ENCODE measurements around the gene FSTL3. TPM values are rescaled to one million over a fixed set of nuclear protein-coding genes. Genes with fewer than 3 reads are reported as not detected.
A peak's percentile ranks its signal among the peaks of the same experiment; 100 is the strongest.

The FSTL3 gene
- total RNA-seq, 6 donors from 2014 or later, result 109 to 335 (median 197) TPM

DNA sequence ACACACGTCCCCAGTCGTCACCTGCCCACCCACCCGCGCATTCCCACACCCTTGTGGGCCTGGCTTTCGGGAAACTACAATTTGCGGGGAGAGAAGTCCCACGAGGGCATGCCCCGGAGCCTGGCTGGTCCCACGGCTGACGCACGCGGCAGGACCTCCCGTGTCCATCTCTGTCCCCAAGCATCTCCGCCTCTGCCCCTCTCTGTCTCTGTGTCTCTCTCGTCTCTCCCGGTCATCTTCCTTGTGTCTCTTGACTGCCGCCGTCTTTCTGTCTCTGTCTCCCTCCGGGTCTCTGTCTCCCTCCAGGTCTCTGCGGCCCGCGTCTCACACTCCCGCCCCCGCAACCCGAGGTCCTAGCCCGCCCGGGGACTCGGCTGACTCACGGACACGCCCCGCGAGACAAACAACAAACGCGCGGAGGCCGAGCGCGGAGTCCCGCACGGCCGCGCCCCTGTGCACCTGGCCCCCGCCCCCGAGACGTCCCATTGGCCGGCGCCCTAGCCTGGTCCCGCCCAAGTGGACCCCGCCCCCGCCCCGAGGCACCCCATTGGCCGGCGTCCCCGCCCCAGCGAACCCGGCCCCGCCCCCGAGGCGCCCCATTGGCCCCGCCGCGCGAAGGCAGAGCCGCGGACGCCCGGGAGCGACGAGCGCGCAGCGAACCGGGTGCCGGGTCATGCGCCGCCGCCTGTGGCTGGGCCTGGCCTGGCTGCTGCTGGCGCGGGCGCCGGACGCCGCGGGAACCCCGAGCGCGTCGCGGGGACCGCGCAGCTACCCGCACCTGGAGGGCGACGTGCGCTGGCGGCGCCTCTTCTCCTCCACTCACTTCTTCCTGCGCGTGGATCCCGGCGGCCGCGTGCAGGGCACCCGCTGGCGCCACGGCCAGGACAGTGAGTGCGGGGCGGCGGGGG is 36.7 kb upstream of the FSTL3 start, which contains the start of gene FGF22:
TSS of gene FGF22 (plus strand) at position 627 of the 908 bp plus-strand sequence. CDS start at position 674, 47 bp downstream.
- H3K9me3 ChIP-seq, result no peaks in the 10 kb centered on the region
- H3K36me3 ChIP-seq, result peaks cover 0 to 6% (median 1%) of the 10 kb centered on the region in 4 donors
- peak within 1 kb of the TSS in 3 of 4 donors; percentile 46 to 58 (median 56) for H3K4me3 ChIP-seq
- ATAC-seq (ENCODE audit: low FRiP score in 2 of 2), result peak; percentile 92 to 95
- H3K4me1 ChIP-seq, result peaks cover 14 to 20% (median 16%) of the 10 kb centered on the region in 4 donors
- H3K27me3 ChIP-seq, result no peaks in the 10 kb centered on the region
- no peak for TF ChIP-seq POLR2A (IDR thresholded peaks at IDR 0.05)
- TF ChIP-seq, protein P1, sequence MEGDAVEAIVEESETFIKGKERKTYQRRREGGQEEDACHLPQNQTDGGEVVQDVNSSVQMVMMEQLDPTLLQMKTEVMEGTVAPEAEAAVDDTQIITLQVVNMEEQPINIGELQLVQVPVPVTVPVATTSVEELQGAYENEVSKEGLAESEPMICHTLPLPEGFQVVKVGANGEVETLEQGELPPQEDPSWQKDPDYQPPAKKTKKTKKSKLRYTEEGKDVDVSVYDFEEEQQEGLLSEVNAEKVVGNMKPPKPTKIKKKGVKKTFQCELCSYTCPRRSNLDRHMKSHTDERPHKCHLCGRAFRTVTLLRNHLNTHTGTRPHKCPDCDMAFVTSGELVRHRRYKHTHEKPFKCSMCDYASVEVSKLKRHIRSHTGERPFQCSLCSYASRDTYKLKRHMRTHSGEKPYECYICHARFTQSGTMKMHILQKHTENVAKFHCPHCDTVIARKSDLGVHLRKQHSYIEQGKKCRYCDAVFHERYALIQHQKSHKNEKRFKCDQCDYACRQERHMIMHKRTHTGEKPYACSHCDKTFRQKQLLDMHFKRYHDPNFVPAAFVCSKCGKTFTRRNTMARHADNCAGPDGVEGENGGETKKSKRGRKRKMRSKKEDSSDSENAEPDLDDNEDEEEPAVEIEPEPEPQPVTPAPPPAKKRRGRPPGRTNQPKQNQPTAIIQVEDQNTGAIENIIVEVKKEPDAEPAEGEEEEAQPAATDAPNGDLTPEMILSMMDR (IDR thresholded peaks at IDR 0.05), result peak in 2 of 6 experiments; percentile 26 to 43
- peak in 1 of 2 donors; percentile 15 for TF ChIP-seq POLR2AphosphoS5 (IDR thresholded peaks at IDR 0.05)
- no peak for TF ChIP-seq EP300 (IDR thresholded peaks at IDR 0.05)
- peak; percentile 95 to 99 for DNase-seq
- peak within 1 kb of the TSS in 2 of 4 donors; percentile 26 to 39 for H3K27ac ChIP-seq
- 5 to 15% methylated on average over 43 to 84 of the region's 109 CpGs for WGBS, 2 donors

DNA sequence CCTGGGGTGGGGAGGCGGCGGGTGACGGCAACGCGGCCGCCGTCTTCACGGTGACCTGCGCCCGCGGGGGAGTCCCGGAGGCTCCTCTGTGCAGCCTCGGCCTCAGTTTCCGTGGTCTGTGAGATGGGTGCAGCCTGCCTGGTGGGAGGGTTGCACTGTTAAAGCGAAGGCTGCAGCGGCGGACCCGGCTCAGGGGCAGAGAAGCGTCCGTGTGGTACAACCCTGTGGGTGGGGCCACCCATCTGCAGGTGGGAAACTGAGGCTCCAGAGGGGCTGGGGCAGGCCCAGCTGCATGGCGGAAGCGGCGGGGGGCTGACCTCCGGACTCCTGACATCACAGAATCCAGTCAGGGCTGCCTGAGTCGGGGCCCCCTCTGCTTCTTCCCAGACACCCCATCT is 36.0 kb upstream of the FSTL3 start:
- Histone ChIP-seq H3K36me3 (peaks cover 0 to 13% (median 8%) of the 10 kb centered on the region in 4 donors), H3K27ac (peak overlapping the region in 1 of 4 donors; percentile 26), H3K4me1 (peaks cover 12 to 19% (median 14%) of the 10 kb centered on the region in 4 donors), H3K27me3 (no peaks in the 10 kb centered on the region), H3K4me3 (peak overlapping the region in 3 of 4 donors; percentile 46 to 58 (median 56)), H3K9me3 (no peaks in the 10 kb centered on the region)
- no peak for ATAC-seq (ENCODE audit: low FRiP score in 2 of 2)
- 60 to 69% methylated on average over 17 to 18 of the region's 25 CpGs for WGBS, 2 donors
- no peak for DNase-seq
- TF ChIP-seq POLR2AphosphoS5 (IDR thresholded peaks at IDR 0.05) (no peak), EP300 (IDR thresholded peaks at IDR 0.05) (no peak), POLR2A (IDR thresholded peaks at IDR 0.05) (no peak)
- TF ChIP-seq, protein P1 (IDR thresholded peaks at IDR 0.05), result no peak

DNA sequence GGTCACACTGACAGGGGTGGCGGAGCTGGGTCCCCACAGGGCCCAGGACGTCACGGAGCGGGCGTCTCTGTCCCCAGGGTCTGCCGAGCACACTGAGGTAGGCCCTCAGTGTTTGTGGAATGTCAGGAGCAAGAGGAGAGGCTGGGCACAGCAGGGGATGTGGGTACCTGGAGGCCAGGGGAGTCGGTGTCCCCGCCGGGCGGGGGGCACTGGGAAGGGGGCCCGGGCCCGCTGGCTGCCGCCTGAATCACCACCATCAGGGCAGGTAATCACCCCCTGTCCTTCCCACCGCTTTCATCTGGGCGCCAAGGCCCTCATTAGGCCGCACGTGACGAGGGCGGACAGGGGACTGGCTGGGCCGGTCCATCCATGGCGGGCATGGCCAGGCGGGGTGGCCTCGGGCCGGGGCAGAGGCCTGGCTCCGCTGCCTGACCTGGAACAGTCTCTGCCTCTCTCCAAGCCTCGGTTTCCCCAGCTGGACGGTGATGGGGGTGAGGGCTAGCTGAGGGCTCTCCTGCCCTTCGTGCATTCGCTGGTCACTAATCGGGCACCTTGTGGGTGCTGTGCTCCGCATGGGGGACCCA is 35.5 kb upstream of the FSTL3 start:
- H3K36me3 ChIP-seq, result peaks cover 0 to 16% (median 11%) of the 10 kb centered on the region in 4 donors
- WGBS, 2 donors, result 93 to 96% methylated on average over 11 to 24 of the region's 31 CpGs
- ATAC-seq (ENCODE audit: low FRiP score in 2 of 2) (no peak), DNase-seq (peak in 1 of 2 donors; percentile 82)
- peaks cover 12 to 19% (median 14%) of the 10 kb centered on the region in 4 donors for H3K4me1 ChIP-seq
- no peaks in the 10 kb centered on the region for H3K9me3 ChIP-seq
- H3K27ac ChIP-seq, result no peak overlapping the region
- no peak overlapping the region for H3K4me3 ChIP-seq
- TF ChIP-seq POLR2A (IDR thresholded peaks at IDR 0.05) (no peak), POLR2AphosphoS5 (IDR thresholded peaks at IDR 0.05) (no peak)
- TF ChIP-seq, protein P1 (IDR thresholded peaks at IDR 0.05), result no peak
- no peaks in the 10 kb centered on the region for H3K27me3 ChIP-seq

DNA sequence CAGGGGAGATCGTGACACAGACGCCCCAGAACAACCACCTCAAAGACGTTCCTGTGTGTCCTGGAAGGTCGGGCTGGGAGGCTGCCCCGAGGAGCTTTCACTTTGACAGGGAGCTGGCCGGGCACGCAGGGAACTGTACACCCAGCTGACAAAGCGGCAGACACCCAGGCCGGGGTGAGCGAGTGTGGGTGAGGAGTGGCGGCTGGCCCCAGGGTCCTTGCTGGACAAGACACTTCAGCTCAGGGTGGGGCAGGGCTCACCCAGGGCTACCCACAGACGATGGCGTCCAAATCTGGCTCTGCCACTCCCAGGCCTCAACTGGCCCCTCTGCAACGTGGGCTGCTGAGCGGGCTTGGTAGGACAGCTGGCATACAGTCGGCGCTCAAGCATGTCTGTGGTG is 34.5 kb upstream of the FSTL3 start:
- 79 to 82% methylated on average over 10 to 14 of the region's 17 CpGs for WGBS, 2 donors
- TF ChIP-seq POLR2AphosphoS5 (IDR thresholded peaks at IDR 0.05) (no peak), POLR2A (IDR thresholded peaks at IDR 0.05) (no peak), EP300 (IDR thresholded peaks at IDR 0.05) (no peak)
- TF ChIP-seq, protein P1 (IDR thresholded peaks at IDR 0.05), result no peak
- ATAC-seq (ENCODE audit: low FRiP score in 2 of 2), result no peak
- H3K4me1 ChIP-seq, result peaks cover 12 to 19% (median 14%) of the 10 kb centered on the region in 4 donors
- no peaks in the 10 kb centered on the region for H3K27me3 ChIP-seq
- peaks cover 0 to 26% (median 20%) of the 10 kb centered on the region in 4 donors for H3K36me3 ChIP-seq
- no peak overlapping the region for H3K27ac ChIP-seq
- no peaks in the 10 kb centered on the region for H3K9me3 ChIP-seq
- DNase-seq, result peak in 1 of 2 donors; percentile 76
- no peak overlapping the region for H3K4me3 ChIP-seq
